Stimulated activated CD4-positive, alpha-beta T cell treated with anti-CD3 and anti-CD28 coated beads, Interleukin-12 subunit alpha, Interleukin-12 subunit beta, amount 100 ng/mL, for 48 hours (primary cell): ENCODE measurements around the gene PRPF19.

Experiments
- DNase-seq, 3 donors: peaks; one replicate each; pipeline ENCODE4 v3.0.0-alpha.2; 2020; ENCODE audit warnings: low read depth in 2 of 3, low spot score in 1 of 3

PRPF19 gene

DNA sequence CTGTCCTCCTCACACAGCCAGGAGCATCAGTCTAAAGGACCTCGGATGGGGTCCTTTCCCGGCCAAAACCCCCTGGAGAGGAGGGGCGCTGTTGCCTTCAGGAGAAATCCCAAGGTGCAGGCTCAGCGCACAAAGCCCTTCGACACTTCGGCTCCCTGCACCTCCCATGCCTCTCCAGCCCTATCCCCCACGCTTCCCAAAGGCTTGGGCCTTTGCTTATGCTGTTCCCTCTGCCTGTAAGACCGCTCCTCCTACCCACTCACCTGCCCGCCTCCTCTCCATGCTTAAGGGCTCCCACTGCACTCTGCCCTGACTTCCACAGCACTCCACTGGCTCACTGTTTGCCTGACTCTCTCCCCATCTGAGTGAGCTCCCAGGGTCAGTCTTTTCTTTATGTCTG, 32.1 kb upstream of the PRPF19 start:
- DNase-seq: no peak

DNA sequence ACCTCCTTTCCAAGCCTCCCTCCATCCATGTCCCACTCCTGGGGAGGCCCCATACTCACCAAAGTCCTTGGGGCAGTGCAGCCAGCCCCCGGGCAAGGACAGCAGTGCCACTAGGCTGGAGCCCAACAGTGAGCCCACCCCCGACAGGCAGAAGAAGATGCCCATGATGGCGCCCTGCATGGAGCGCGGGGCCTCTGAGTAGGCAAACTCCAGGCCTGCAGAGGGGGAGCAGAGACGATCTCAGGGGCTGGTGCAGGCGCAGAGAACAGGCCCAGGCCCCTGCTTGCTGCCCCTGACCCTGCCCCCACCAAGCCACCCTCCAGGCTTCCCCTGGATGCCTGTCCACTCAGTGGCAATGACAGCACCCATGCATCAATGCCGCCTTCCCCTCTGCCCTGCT, 31.4 kb upstream of the PRPF19 start:
- DNase-seq: no peak

DNA sequence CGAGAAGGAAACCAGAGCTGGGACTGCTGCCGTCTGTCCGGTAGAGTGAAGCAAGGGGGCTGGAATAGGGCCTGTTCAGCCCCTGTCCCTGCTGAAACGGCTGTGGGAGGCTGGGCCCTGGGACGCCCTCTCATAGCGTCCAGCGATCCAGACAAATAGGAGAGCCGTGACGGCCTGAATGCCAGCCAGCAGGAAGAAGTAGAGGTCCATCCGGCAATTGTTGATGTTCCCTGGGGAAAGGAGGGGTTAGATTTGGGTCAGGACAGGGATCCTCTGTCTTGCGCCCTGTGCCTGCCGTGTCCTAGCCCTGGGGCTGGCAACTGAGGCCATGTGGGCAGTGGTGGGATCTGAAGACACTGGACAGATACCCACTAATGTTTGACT, 30.8 kb upstream of the PRPF19 start:
- no peak for DNase-seq

DNA sequence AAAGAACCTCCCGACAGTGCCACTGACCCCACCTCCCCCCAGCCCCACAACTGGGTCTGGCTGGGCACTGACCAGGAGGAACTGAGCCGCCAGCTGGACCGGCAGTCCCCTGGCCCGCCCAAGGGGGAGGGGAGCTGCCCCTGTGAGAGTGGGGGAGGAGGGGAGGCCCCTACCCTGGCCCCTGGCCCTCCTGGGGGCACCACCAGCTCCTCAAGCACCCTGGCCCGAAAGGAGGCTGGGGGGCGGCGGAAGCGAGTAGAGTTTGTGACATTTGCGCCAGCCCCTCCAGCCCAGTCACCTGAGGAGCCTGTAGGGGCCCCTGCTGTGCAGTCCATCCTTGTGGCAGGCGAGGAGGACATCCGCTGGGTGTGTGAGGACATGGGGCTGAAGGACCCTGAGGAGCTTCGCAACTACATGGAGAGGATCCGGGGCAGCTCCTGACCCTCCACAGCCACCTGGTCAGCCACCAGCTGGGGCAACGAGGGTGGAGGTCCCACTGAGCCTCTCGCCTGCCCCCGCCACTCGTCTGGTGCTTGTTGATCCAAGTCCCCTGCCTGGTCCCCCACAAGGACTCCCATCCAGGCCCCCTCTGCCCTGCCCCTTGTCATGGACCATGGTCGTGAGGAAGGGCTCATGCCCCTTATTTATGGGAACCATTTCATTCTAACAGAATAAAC, 30.2 kb upstream of the PRPF19 start:
- no peak for DNase-seq

DNA sequence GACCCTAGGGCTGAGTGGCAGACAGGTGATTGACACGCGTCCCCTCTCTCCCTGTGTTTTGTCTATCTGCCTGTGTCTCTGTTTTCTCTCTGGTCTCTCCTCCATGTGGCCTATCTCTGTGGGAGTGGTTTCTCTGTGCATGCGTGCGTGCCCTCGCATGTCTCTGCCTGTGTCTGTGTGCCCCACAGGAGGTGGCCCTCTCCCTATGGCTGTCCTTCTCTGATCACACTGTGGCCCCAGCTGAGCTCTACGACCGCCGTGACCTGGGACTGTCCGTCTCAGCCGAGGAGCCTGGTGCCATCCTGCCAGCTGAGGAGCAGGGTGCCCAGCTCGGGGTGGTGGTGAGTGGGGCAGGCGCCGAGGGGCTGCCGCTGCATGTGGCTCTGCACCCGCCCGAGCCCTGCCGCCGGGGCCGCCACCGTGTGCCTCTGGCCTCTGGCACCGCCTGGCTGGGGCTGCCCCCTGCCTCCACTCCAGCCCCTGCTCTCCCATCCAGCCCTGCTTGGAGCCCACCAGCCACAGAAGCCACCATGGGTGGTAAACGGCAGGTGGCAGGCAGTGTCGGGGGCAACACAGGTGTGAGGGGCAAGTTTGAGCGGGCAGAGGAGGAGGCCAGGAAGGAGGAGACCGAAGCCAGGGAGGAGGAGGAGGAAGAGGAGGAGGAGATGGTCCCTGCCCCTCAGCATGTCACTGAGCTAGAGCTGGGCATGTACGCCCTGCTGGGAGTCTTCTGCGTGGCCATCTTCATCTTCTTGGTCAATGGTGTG, 29.5 kb upstream of the PRPF19 start:
- DNase-seq: no peak

DNA sequence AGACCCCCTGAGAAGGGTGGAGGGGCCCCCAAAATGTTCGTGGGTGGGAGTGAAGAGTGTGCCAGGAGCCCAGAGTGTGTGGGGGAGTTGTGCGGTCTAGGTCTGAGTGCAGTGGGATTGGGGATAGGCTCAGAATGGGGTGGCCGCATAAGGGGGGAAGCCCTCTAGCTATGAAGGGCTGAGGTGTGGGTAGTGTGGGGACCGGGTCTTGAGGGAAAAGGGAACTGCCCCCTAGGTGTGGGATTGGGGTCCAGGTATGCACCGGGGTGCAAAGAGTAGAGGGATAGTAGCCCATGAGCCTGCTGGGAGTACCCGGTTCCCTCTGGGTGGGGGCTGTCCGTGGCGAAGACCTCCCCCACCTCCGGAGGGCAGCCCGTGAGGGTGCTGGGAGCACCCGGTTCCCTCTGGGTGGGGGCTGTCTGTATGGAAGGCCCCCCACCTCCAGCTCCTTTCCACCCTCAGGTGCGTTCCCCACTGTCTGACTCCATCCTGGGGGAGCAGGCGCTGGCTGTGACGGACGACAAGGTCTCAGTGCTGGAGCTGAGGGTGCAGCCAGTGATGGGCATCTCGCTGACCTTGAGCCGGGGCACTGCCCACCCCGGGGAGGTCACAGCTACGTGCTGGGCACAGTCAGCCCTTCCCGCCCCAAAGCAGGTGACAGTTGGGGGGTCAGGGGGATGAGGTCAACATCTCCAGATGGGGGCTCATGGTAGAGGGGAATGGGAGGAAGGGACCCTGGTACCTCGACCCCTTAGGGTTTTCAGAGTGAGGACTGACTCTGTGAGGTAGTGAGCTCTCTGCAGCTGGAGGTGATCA, 28.6 kb upstream of the PRPF19 start:
- DNase-seq: no peak

DNA sequence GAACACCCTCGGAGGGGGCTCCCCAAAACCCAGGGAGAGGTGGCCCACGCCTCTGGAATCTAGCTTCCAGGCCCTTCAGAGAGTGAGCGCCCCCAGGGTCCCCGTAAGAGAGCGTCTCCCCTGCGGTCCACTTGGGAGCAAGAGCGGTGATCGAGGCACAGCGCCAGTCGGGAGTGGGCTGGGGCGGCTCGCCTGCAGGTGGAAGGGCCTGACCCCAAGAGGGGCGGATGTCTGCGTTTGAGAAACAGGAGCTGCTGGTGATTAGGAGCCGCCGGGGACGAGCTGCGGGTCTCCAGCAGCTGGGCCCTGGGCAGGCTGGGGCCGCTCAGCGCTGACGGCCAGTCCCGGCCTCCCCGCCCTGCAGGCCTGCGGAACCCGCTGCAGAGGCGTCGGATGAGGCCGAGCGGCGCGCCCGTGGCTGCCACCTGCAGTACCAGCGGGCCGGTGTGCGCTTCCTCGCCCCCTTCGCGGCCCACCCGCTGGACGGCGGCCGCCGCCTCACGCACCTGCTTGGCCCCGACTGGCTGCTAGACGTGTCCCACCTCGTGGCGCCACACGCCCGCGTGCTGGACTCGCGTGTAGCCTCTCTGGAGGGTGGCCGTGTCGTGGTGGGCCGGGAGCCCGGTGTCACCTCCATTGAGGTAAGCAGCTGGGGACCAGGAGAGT, 27.9 kb upstream of the PRPF19 start:
- DNase-seq: no peak

DNA sequence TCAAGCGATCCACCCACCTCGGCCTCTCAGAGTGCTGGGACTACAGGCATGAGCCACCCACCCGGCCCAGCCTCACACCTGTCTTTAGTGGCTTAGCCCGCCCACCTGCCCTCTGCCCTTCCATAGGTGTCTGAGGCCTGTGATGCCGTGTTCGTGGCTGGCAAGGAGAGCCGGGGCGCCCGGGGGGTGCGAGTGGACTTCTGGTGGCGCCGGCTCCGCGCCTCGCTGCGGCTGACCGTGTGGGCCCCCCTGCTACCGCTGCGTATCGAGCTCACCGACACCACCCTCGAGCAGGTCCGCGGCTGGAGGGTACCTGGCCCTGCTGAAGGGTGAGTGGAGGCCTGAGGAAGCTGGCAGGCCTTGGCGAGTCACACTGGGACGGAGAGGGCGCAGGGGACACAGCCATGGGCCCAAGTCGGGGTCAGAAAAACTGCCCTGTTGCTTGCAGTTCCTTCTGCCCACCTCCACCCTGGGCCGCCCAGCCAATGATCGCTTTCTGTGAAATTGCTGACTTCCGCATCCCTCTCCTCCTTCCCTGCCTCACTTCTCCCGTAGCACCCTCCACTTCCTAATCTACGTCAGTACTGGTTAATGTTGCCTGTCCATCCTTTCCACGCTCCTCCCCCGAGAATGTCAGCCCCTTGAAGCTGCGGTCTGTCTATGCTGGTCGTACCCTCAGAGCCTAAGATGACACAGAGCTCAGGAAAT, 27.2 kb upstream of the PRPF19 start:
- no peak for DNase-seq

DNA sequence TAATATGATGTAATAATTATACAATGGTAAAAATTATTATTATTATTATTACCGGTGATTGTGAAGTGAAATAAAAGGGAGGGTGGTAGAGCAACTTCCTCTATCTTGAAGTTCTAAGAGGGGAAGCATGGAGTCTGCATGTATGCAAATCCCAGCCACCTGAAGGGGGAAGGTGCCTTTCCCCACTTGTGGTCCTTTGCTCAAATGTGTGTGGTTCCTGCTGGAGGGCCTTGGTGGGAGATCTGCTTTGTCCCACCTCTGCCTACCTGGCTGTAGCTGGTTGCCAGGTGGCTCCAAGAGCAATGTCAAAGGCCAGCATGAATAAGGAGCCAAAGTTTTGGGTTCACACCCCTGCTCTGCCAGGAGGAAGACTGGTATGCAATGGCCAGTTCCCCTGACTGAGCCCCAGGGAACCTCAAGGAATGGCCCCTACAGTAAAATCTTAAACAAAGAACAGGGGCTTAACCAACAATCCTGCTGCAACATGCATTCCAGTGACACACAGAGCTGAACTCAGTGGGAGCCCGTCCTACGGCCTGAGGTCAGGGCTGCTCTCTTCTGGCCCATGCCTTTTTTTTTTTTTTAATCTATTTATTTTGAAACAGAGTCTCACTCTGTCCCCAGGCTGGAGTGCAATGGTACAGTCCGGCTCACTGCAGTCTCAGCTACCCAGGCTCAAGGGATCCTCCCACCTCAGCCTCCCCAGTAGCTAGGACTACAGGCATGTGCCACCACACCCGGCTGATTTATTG, 26.4 kb upstream of the PRPF19 start:
- no peak for DNase-seq

DNA sequence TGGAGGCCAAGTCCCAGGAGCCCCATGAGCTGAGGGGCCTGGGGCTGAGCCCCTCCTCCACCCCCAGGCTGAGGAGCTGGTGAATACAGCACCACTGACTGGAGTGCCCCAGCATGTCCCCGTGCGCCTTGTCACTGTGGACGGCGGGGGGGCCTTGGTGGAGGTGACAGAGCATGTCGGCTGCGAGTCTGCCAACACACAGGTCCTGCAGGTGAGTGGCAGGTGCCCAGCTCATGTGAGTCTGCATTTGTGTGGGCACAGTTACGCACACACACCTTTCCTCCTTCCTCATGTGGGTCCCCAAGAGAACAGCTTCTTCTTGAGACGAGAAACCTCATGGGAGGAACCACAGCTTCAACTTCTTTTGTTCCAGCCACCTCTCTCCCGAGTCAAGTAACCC, 25.5 kb upstream of the PRPF19 start:
- DNase-seq: no peak

DNA sequence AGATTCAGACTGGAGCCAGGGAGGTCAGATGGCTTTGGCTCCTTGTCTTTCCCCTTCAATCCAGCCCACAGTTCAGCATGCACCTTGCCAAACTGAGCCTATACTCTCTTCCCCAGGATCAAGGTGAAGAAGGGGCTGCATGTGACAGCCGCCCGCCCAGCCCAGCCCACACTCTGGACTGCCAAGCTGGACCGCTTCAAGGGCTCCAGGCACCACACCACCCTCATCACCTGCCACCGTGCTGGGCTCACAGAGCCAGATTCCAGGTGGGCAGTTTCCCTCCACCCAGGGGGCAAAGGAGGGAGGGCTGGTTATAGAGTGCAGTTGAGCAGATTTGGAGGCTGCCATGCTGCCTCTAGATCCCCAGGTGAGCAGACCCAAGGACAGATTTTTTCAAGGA, 24.0 kb upstream of the PRPF19 start:
- no peak for DNase-seq

DNA sequence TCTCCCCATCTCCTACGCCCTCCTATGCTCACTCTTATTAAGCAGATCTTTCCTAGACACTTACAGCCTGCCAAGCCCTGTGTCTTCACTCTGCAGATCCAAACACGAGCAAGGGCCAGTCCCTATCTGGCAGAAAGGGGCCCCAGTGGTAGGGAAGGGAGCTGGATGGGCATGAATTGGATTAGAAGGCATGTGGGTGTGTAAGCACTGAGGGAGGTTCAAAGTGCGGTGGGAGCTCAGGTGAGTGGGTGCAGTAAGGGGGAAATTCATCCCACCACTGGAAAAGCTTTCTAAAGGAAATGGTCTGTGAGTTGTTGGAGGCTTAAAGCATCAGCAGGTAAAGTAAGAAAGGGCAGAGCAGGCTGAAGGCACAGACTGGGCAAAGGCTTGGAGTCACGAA, 23.4 kb upstream of the PRPF19 start:
- DNase-seq: no peak

DNA sequence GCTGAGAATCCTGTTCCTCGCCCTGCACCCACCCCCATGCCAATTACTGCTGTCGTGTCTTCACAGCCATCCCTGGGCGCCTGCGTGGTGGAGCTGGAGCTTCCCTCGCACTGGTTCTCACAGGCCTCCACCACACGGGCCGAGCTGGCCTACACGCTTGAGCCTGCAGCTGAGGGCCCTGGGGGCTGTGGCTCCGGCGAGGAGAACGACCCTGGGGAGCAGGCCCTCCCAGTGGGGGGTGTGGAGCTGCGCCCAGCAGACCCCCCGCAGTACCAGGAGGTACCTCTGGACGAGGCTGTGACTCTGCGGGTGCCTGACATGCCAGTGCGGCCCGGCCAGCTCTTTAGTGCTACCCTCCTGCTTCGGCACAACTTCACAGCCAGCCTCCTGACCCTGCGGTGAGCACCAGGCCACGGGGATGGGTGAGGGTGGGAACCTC, 22.2 kb upstream of the PRPF19 start:
- no peak for DNase-seq

DNA sequence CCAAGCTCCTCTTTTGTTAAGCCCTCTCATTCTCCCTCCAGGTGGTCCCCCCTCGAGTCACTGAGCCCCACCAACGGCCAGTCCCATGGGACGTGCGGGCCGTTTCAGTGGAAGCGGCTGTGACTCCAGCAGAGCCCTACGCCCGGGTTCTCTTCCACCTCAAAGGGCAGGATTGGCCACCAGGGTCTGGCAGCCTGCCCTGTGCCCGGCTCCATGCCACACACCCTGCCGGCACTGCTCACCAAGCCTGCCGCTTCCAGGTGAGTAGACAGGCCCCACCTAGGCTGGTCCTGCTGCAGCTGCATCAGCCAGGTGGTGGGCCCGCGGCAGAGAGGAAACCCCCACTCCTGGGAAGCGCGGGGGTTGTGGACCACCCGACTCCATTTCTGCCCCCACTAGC, 21.2 kb upstream of the PRPF19 start:
- no peak for DNase-seq

DNA sequence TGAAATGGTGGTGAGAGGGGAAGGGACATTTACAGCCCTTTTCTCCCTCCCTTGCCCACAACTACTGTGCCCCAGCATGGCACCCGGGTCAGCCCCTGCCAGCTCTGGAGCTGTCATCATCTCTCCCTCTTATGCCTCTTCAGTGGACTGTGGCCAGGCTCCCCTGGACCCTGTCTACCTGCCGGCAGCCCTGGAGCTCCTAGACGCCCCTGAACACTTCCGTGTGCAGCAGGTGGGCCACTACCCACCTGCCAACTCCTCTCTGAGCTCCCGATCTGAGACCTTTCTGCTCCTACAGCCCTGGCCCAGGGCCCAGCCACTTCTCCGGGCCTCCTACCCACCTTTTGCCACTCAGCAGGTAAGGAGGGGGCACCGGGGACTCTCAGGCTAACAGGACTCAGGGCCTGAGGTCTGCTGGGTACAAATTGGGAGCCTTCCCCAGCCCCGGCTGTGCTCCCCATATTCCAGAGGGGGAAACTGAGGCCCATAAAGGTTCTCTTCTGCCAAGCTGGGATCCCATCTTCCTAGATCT, 20.7 kb upstream of the PRPF19 start:
- no peak for DNase-seq

DNA sequence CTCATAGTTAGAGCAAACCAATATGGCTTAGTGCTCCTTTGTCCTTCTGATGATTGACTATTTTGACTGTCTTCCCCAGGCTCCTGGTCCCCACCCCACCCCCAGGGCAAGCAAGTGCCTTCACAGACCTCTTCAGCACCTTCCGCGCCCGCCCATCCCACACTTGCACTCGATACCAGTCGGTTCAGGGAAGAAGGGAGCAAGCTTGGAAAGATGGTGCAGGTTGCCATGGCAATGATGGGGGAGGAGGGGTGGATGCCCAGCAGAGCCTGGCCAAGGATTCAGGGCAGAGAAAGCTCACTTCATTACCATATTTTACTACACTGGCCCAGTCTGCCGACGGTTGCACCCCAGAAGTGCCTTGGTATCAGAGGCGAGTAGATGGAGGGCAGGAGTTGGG, 20.1 kb upstream of the PRPF19 start:
- no peak for DNase-seq

DNA sequence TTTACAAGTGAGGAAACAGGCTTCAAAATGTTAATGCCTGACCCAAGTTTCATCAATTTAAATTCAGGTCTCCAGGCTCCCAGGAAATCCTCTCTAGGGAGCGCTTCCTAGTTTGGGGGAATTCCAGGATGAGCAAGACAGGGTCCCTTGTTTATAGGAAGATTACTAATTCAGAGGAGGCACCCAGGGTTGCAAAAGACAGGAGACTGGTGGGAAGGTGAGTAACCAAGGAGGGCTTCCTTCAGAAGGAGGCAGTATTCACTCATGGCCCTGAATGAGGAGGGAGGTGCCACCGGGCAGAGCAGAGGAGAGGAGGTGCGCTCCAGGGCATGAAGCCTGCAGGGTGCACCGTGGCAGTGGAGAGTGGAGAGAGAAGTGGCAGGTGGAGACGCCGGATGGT, 19.5 kb upstream of the PRPF19 start:
- DNase-seq: no peak

DNA sequence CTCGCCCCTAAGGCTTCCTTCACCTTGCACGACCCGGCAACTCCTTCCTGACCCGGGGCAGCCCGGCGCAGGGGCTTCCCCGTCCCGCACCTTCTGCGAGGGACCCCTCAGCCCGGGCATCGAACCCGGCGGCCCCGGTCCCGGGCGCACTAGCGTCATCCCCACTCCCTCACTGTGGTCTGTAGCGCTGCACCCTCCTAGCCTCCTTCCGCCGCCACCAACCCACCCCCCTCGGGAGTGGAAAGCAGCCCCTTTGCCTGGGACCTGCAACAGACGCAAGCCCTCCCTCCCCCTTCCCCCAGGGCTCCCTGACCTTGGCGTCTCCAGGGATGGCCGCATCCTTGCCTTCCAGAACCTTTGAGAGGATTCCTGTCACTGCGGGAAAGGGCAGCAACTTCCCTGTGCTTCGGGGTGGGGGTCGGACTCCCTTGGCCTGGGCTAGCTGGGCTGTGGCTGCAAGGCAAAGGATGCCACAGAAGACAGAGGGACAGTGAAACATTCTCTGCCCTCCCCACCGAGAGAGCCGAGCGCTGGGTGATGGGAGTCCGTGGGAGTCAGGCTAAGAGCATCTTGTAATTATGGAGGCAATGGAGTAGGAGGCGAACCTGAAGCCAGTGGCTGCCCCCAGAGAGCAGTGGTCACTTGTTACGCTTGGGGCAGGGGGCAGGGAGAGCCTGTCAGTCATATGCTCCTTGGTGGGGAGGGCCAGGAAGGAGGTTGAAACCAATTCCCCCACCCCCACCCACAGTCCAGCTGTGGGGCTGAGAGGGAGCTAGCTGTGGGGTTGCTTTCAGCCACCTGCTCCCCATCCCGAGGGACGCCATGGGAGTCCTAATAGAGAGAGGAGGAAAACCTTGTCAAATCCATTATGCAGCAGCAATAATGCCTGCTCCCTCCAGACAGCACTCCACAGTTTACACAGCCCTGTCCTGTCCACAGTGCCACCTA, 18.8 kb upstream of the PRPF19 start:
- DNase-seq: no peak
